HUES6 (cell line): ENCODE results near the gene MYH6.

ENCODE experiments used
- H3K27ac ChIP-seq: 2 replicates; pipeline ENCODE4 v1.7.0; 2013; ENCODE audit warnings: low read depth, mild to moderate bottlenecking, low read length, inconsistent platforms
- H3K27me3 ChIP-seq: 2 replicates; pipeline ENCODE4 v1.6.1; 2013; ENCODE audit warnings: low read length; ENCODE audit not compliant: control insufficient read depth, insufficient read depth
- H3K36me3 ChIP-seq: 2 replicates; pipeline ENCODE4 v1.6.1; 2013; ENCODE audit warnings: low read length; ENCODE audit not compliant: control insufficient read depth, insufficient read depth
- H3K4me1 ChIP-seq: 2 replicates; pipeline ENCODE4 v1.6.1; 2013; ENCODE audit warnings: low read length; ENCODE audit not compliant: control insufficient read depth, insufficient read depth
- H3K4me3 ChIP-seq: 2 replicates; pipeline ENCODE4 v1.5.1; 2013; ENCODE audit warnings: low read depth, low read length
- H3K9ac ChIP-seq: one replicate; pipeline ENCODE4 v1.6.1; 2013; ENCODE audit warnings: mild to moderate bottlenecking, low read length
- H3K9me3 ChIP-seq: 2 replicates; pipeline ENCODE4 v1.6.1; 2013; ENCODE audit warnings: low read depth, low read length; ENCODE audit not compliant: control insufficient read depth, insufficient read depth

MYH6 gene

DNA sequence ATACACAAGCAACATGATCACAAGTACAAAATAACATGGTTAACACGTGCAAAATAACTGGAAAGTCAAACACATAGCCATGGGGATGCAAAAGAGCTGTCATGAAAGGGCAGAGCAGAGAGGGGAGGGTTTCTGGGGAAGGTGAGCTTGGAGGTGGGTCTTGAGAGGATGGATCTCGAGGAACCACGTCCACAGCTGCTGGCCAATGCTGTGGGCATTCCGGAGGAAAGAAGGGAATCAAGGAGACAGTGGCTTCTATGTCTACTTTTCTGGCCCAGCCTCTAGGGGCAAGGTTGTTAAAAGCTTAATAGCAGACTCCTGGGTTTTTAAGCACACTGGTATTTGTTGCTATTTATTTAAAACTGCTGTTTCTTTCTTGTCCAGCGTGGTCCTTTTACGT, 35.8 kb upstream of the MYH6 start:
- no peak overlapping the region for H3K9ac ChIP-seq
- no peak overlapping the region for H3K4me3 ChIP-seq
- H3K9me3 ChIP-seq, result no peaks in the 10 kb centered on the region
- H3K27ac ChIP-seq, result no peak overlapping the region
- peaks cover 12% of the 10 kb centered on the region for H3K4me1 ChIP-seq
- H3K36me3 ChIP-seq, result no peaks in the 10 kb centered on the region
- 0 out of 2 replicates have a peak, but pooled peaks cover 2% of the 10 kb centered on the region for H3K27me3 ChIP-seq

DNA sequence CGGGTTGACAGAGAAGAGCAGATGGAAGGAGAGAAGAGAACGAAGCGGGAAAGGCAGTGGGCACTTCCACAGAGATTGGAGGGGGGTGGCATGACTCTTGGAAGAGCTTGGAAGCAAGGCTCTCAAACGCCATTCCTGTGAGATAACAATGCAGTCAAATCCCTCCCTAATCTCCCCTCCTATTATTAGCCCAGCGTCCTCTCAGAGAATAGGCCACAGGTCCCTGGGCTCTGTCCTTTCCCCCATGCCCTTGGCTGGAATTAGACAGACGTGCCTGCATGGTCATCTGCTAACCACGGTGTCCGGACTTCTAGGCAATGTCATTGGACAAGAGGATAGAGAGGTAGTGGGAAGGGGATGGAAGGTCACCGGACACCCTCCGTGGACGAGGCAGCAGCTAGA, 35.3 kb upstream of the MYH6 start:
- H3K4me3 ChIP-seq, result no peak overlapping the region
- no peak overlapping the region for H3K27ac ChIP-seq

GRCh38 chr14:23442721-23443356, 34.8 kb upstream of the MYH6 start:
- no peak overlapping the region for H3K4me3 ChIP-seq
- no peak overlapping the region for H3K9ac ChIP-seq
- H3K27me3 ChIP-seq, result 0 out of 2 replicates have a peak, but pooled peaks cover 2% of the 10 kb centered on the region
- no peaks in the 10 kb centered on the region for H3K36me3 ChIP-seq
- peaks cover 21% of the 10 kb centered on the region for H3K4me1 ChIP-seq
- no peaks in the 10 kb centered on the region for H3K9me3 ChIP-seq
- no peak overlapping the region for H3K27ac ChIP-seq

More for the DNA sequence above, 35.3 kb upstream of the MYH6 start:
- Histone ChIP-seq H3K4me1 (peaks cover 16% of the 10 kb centered on the region), H3K36me3 (no peaks in the 10 kb centered on the region), H3K9me3 (no peaks in the 10 kb centered on the region), H3K9ac (no peak overlapping the region), H3K27me3 (0 out of 2 replicates have a peak, but pooled peaks cover 2% of the 10 kb centered on the region)

- Histone ChIP-seq H3K9me3 (no peaks in the 10 kb centered on the region), H3K27me3 (0 out of 2 replicates have a peak, but pooled peaks cover 2% of the 10 kb centered on the region), H3K9ac (no peak overlapping the region), H3K36me3 (no peaks in the 10 kb centered on the region), H3K4me1 (peaks cover 29% of the 10 kb centered on the region), H3K27ac (no peak overlapping the region), H3K4me3 (no peak overlapping the region)
Measured at GRCh38 chr14:23441076-23441475, 33.0 kb upstream of the MYH6 start.

GRCh38 chr14:23439107-23439835, 31.2 kb upstream of the MYH6 start:
- Histone ChIP-seq H3K9ac (no peak overlapping the region), H3K9me3 (no peaks in the 10 kb centered on the region), H3K4me1 (peaks cover 29% of the 10 kb centered on the region), H3K36me3 (no peaks in the 10 kb centered on the region), H3K27ac (no peak overlapping the region), H3K4me3 (no peak overlapping the region), H3K27me3 (peaks cover 5% of the 10 kb centered on the region; the same call in 1 of the 2 replicates)

DNA sequence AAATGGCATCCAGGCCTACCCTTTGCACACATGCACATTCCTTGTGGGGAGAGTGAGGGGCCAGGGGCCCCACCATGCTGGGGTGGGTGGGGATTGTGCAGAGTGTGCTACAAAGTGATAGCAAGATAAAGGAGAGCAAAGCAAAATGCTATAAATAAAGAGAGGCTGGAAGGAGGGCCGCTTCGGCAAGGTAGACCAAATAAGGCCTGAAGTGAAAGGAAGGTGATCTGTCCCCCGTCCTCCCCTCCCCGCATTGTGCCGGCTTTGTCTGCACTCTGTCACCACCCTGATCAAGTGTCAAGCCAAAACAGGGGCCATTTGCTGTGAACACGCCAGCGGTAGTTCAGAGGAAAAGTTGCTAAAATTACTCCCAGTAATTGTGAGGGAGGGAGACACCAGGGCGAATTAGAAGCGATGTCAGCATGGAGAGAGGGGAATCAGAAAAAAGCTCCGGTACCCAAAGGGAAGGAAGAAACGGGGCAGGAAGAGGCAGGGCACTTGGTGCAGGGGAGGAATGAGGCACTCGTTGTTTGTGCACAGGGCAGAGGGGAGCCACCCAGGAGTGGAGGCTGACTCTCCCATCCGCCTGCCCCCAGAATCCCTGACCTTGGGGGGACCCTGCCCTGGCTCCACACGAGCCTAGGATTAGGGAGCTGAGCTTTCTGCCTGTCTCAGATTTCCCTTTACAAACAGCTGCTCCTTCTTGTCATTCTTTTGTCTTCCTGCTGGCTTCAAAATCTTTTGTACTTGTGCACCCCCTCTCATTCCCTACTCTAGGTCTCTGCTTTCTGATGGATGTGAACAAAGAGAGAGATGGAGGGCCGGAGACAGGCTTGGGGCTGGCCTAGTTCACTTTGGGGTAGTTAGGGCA, 30.3 kb upstream of the MYH6 start:
- H3K27ac ChIP-seq, result no peak overlapping the region
- H3K27me3 ChIP-seq, result peaks cover 10% of the 10 kb centered on the region; the same call in 1 of the 2 replicates
- peaks cover 29% of the 10 kb centered on the region for H3K4me1 ChIP-seq

GRCh38 chr14:23437133-23438100, 29.3 kb upstream of the MYH6 start:
- Histone ChIP-seq H3K9ac (no peak overlapping the region), H3K27me3 (peaks cover 16% of the 10 kb centered on the region; the same call in 1 of the 2 replicates), H3K36me3 (no peaks in the 10 kb centered on the region), H3K27ac (no peak overlapping the region), H3K9me3 (no peaks in the 10 kb centered on the region), H3K4me1 (peaks cover 20% of the 10 kb centered on the region), H3K4me3 (no peak overlapping the region)

More for the DNA sequence above, 30.3 kb upstream of the MYH6 start:
- Histone ChIP-seq H3K9me3 (no peaks in the 10 kb centered on the region), H3K9ac (no peak overlapping the region), H3K4me3 (no peak overlapping the region), H3K36me3 (no peaks in the 10 kb centered on the region)

GRCh38 chr14:23436327-23437132, 28.5 kb upstream of the MYH6 start:
- no peaks in the 10 kb centered on the region for H3K9me3 ChIP-seq
- H3K4me3 ChIP-seq, result no peak overlapping the region
- peaks cover 16% of the 10 kb centered on the region; the same call in 1 of the 2 replicates for H3K27me3 ChIP-seq
- peaks cover 19% of the 10 kb centered on the region for H3K4me1 ChIP-seq
- no peak overlapping the region for H3K27ac ChIP-seq
- no peak overlapping the region for H3K9ac ChIP-seq
- no peaks in the 10 kb centered on the region for H3K36me3 ChIP-seq

DNA sequence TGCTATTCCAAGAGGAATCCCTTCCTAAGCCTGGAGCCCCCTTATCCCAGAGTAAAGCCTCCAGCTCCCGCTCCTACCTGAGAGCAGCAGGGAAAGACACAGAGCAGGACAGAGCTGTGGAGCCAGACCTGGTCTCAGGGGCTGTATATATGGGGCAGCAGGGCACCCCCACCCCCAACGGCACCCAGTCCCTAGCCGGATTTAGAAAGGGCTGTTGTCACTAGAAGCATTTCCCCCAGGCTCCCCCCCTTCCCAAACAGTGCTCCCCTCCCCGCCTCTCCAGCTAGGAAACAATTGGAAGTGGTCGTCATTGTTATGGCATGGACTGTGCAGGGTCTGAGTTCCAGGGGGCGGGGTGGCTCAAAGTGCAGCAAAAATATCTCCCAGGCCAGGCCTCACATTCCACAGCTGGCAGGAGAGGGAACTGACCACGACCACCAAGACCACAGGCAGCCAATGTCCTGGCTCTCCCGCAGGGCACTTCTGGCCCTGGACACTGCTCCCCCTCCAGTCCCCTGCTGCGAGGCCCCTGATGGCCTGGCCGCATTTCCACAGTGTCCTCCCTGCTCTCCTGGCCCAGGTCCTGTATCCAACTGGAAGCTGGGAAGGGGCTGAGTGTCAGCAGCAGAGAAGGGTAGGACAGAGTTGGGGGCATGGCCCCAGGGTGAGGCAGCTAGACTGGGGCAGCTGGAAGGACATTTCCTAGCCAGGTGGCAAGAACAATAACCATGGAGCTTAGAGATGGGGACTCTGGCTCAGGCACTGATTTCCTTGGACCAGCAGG, 27.7 kb upstream of the MYH6 start, which contains the start of gene MYH7:
Gene MYH7 (minus strand): TSS at position 118 of the 784 bp plus-strand sequence. CDS start 1,928 bp downstream, outside the sequence.
- Histone ChIP-seq H3K4me1 (peaks cover 19% of the 10 kb centered on the region), H3K27ac (no peak within 1 kb of the TSS), H3K27me3 (peaks cover 19% of the 10 kb centered on the region; the same call in 1 of the 2 replicates), H3K9me3 (no peaks in the 10 kb centered on the region), H3K9ac (no peak within 1 kb of the TSS), H3K36me3 (no peaks in the 10 kb centered on the region), H3K4me3 (no peak within 1 kb of the TSS)
